ENCODE data around the gene RPS6KA2.
A peak's percentile ranks its signal among the peaks of the same experiment; 100 is the strongest.

Gene RPS6KA2

GRCh38 chr6:166467436-166468000 lies 159.5 kb downstream of the RPS6KA2 start:
- DNase-seq (ENCODE audit: low read depth) = no peak
- no peak for TF ChIP-seq CTCF (conservative IDR thresholded peaks at IDR 0.05; ENCODE audit: control insufficient read depth, insufficient read depth, low read depth, low read length)
- no peak overlapping the region for H3K4me3 ChIP-seq (ENCODE audit: control insufficient read depth, low read depth, low read length)

- no peak overlapping the region for H3K4me3 ChIP-seq (ENCODE audit: control insufficient read depth, low read depth, low read length)
- DNase-seq (ENCODE audit: low read depth) = peak; percentile 90
- TF ChIP-seq CTCF (conservative IDR thresholded peaks at IDR 0.05; ENCODE audit: control insufficient read depth, insufficient read depth, low read depth, low read length) = no peak
Measured at GRCh38 chr6:166466178-166467122, 160.6 kb downstream of the RPS6KA2 start.

- H3K4me3 ChIP-seq (ENCODE audit: control insufficient read depth, low read depth, low read length) = no peak overlapping the region
- DNase-seq (ENCODE audit: low read depth) = peak; percentile 56
- peak; percentile 35 for TF ChIP-seq CTCF (conservative IDR thresholded peaks at IDR 0.05; ENCODE audit: control insufficient read depth, insufficient read depth, low read depth, low read length)
Measured at GRCh38 chr6:166465671-166466087, 161.4 kb downstream of the RPS6KA2 start.

GRCh38 chr6:166465003-166465399 lies 162.1 kb downstream of the RPS6KA2 start:
- no peak for TF ChIP-seq CTCF (conservative IDR thresholded peaks at IDR 0.05; ENCODE audit: control insufficient read depth, insufficient read depth, low read depth, low read length)
- DNase-seq (ENCODE audit: low read depth) = no peak

GRCh38 chr6:166464068-166465002 lies 162.7 kb downstream of the RPS6KA2 start:
- DNase-seq (ENCODE audit: low read depth) = no peak
- TF ChIP-seq CTCF (conservative IDR thresholded peaks at IDR 0.05; ENCODE audit: control insufficient read depth, insufficient read depth, low read depth, low read length) = no peak
- no peak overlapping the region for H3K4me3 ChIP-seq (ENCODE audit: control insufficient read depth, low read depth, low read length)

More at GRCh38 chr6:166465003-166465399, 162.1 kb downstream of the RPS6KA2 start:
- no peak overlapping the region for H3K4me3 ChIP-seq (ENCODE audit: control insufficient read depth, low read depth, low read length)

GRCh38 chr6:166463359-166464067 lies 163.5 kb downstream of the RPS6KA2 start:
- no peak for TF ChIP-seq CTCF (conservative IDR thresholded peaks at IDR 0.05; ENCODE audit: control insufficient read depth, insufficient read depth, low read depth, low read length)
- no peak for DNase-seq (ENCODE audit: low read depth)
- no peak overlapping the region for H3K4me3 ChIP-seq (ENCODE audit: control insufficient read depth, low read depth, low read length)

Data from fibroblast of mammary gland (primary cell).